ENCODE data around the gene FHOD3. TPM values are rescaled to one million over a fixed set of nuclear protein-coding genes. Genes with fewer than 3 reads are reported as not detected.

Gene FHOD3
- total and polyA plus RNA-seq, 2 of the 8 experiments (the other 6 are each of a cell fraction or from before 2014, with no cell fraction given): 9.7 to 10.5 TPM

DNA sequence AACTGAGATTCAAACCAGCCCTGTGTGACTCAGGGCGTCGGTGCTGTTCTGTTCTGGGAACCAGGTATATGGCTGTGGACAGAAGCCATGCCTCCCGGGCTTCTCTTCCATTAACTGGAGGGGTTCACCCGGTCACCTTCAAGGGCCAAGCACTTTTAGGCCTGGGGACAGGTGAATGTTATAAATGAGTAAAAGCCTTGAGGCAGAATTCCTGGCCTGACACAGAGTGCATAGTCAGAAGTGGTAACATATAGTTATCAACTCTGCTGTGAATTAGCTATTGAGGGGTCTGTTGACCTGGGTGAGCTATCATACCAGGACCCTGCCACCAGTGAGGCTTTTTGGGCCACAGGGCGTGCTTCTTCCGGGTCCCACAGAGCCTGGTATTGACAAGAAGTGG lies 2.7 kb downstream of the FHOD3 start:
- POLR2A ChIA-PET (ENCODE audit: partially characterized antibody): no interaction called here
- Histone ChIP-seq H2AK5ac (ENCODE audit: low read depth, low read length) (no peak overlapping the region), H2BK120ac (replicated peaks; ENCODE audit: low read depth, low read length) (no peak overlapping the region), H3K18ac (ENCODE audit: extremely low read depth, low read length) (no peak overlapping the region), H3K36me3 (ENCODE audit: control insufficient read depth in 2 of 4, insufficient read depth in 4 of 4, low read length in 3 of 4) (no peaks in the 10 kb centered on the region), H2AFZ (ENCODE audit: low read length) (no peak overlapping the region), H4K91ac (replicated peaks; ENCODE audit: insufficient read length, low read length) (no peak overlapping the region), H2BK15ac (ENCODE audit: low read length) (no peak overlapping the region), H4K5ac (ENCODE audit: insufficient read length, low read depth, low read length) (no peak overlapping the region), H3K4ac (replicated peaks; ENCODE audit: insufficient read length, low read depth, low read length) (no peak overlapping the region), H3K79me1 (ENCODE audit: low read depth, low read length) (peaks cover 4% of the 10 kb centered on the region; the same call in 1 of the 2 replicates), H3K14ac (ENCODE audit: insufficient read length) (no peak overlapping the region), H3K23me2 (ENCODE audit: low read depth, low read length) (peaks cover 12% of the 10 kb centered on the region; the same call in 1 of the 2 replicates), H4K20me1 (replicated peaks in 1 of 2; ENCODE audit: control insufficient read depth in 1 of 2, insufficient read depth in 2 of 2, low read length in 2 of 2) (peaks cover 4% of the 10 kb centered on the region in 2 experiments), H3K79me2 (ENCODE audit: control insufficient read depth in 1 of 2, insufficient read depth in 2 of 2, low read length in 2 of 2) (peaks cover 0 to 13% of the 10 kb centered on the region in 2 experiments; a peak in 1 of 4 replicates), H3K4me3 (ENCODE audit: extremely low read depth in 1 of 4, insufficient read depth in 2 of 4, low read depth in 3 of 4, low read length in 4 of 4) (no peak overlapping the region), H2BK20ac (ENCODE audit: low read length) (no peak overlapping the region), H3K9ac (replicated peaks in 1 of 4; ENCODE audit: extremely low read depth in 1 of 4, low read depth in 3 of 4, low read length in 3 of 4) (no peak overlapping the region), H3K23ac (ENCODE audit: insufficient read length) (no peak overlapping the region), H2BK12ac (ENCODE audit: low read depth, low read length) (no peak overlapping the region), H3K4me2 (ENCODE audit: insufficient read depth in 1 of 2, low read depth in 2 of 2, low read length in 2 of 2) (no peak overlapping the region), H2BK5ac (ENCODE audit: low read depth, low read length) (no peak overlapping the region), H3K27me3 (replicated peaks in 1 of 4; ENCODE audit: control insufficient read depth in 3 of 4, extremely low read depth in 1 of 4, insufficient read depth in 3 of 4, low read length in 3 of 4) (peaks cover 6 to 20% (median 18%) of the 10 kb centered on the region in 4 experiments), H3K9me3 (ENCODE audit: insufficient read depth in 2 of 2, low read depth in 1 of 2, low read length in 1 of 2) (no peaks in the 10 kb centered on the region), H3K4me1 (replicated peaks in 1 of 4; ENCODE audit: control insufficient read depth in 3 of 4, insufficient read depth in 4 of 4, low read length in 3 of 4) (peaks cover 0 to 7% (median 6%) of the 10 kb centered on the region in 4 experiments; a peak in 4 of 7 replicates), H3K56ac (replicated peaks; ENCODE audit: insufficient read length, low read depth, low read length) (no peak overlapping the region), H3K27ac (ENCODE audit: low read depth, low read length) (no peak overlapping the region), H4K8ac (ENCODE audit: extremely low read depth, insufficient read depth, low read length) (no peak overlapping the region)
- DNase-seq (ENCODE audit: low read depth in 1 of 2, low spot score in 2 of 2) (no peak), FAIRE-seq (no peak)
- 94% methylated on average over 6 of the region's 6 CpGs; no CpG with 5 or more reads in 1 of the 2 experiments for WGBS, 2 experiments (ENCODE audit: extremely low coverage in 1 of 2, insufficient coverage in 1 of 2, insufficient read length in 1 of 2, insufficient replicate concordance in 2 of 2, low coverage in 1 of 2, low lambda C conversion rate in 2 of 2, missing lambda C conversion rate in 1 of 2)
- CTCF ChIA-PET (ENCODE audit: partially characterized antibody): interaction anchor here (0.8 to 2.0 kb wide), 3 partner anchors 106 to 113 kb away, joined by 3 to 7 read pairs (median 3); no protein-coding TSS in a partner anchor
